HL-60 (cell line): ENCODE results near the gene SMAD4.

Experiments
- DNase-seq, 2 experiments: peaks; one replicate each; pipeline ENCODE4 v3.0.0-alpha.2; 2010 to 2020; ENCODE audit warnings: low read depth in 1 of 2, low spot score in 1 of 2
- H3K27ac ChIP-seq: fragments of 250-450 bp; sonication (Bioruptor Pico); replicated peaks from 2 replicates; pipeline ENCODE4 v1.5.1; 2020; ENCODE audit warnings: mild to moderate bottlenecking, moderate library complexity
- H3K27me3 ChIP-seq: fragments of 250-450 bp; sonication (Bioruptor Pico); 2 replicates; pipeline ENCODE4 v1.5.1; 2021; ENCODE audit warnings: mild to moderate bottlenecking, moderate library complexity; ENCODE audit not compliant: insufficient read depth, poor library complexity, severe bottlenecking
- H3K4me3 ChIP-seq: replicated peaks from 2 replicates; pipeline ENCODE4 v1.5.1; 2011; ENCODE audit warnings: mild to moderate bottlenecking, control low read depth, low read length; ENCODE audit not compliant: insufficient read depth
- CTCF ChIP-seq: IDR thresholded peaks from one replicate; pipeline ENCODE4 v1.5.1; 2011; ENCODE audit warnings: low read length, control low read depth, inconsistent platforms; ENCODE audit not compliant: insufficient read depth
- GABPA ChIP-seq: IDR thresholded peaks from 2 replicates; pipeline ENCODE4 v1.6.1; 2012; ENCODE audit warnings: low read depth
- POLR2AphosphoS5 ChIP-seq: IDR thresholded peaks from 2 replicates; pipeline ENCODE4 v1.6.1; 2012; ENCODE audit warnings: low read depth
- REST ChIP-seq: IDR thresholded peaks from 2 replicates; pipeline ENCODE4 v1.6.1; 2012; ENCODE audit warnings: low read depth; ENCODE audit not compliant: insufficient replicate concordance
- SPI1 ChIP-seq: IDR thresholded peaks from 2 replicates; pipeline ENCODE4 v1.6.1; 2012; ENCODE audit warnings: low read depth, mild to moderate bottlenecking, borderline replicate concordance

Gene SMAD4

DNA sequence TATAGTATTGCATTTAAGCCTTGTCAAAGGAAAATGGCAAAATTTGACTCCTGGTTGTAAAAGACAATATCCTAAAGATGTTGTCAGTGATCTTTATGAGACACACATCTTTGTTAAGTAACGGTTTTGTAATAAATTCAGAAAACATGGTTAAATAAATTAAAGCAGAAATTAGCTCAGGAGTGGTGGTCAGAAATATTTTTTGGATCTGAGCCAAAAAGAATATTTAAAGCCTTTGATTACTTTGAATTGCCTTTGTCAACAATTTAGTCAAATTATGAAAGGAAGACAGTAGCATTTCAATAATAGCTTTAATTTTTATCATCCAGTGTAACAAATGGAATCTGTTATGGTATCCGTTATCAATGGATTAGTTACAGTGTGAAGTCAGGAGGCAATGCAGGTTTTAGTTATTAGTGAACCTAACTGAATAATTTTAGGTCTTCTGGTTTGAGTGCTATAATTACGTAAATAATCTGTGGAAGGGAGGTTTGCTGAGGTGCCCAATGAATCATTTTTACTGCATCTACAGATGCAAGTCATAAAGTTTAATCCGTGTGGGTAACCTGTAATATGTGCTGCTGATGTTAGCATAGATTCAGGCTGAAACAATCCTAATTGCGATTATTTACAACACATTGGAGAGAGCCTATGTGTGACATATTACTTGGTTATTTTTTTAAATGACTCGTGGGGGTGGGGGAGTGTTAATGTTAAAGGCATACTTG is 42.7 kb downstream of the SMAD4 start:
- H3K27me3 ChIP-seq = no peaks in the 10 kb centered on the region
- H3K4me3 ChIP-seq = no peak overlapping the region
- no peak for DNase-seq
- no peak overlapping the region for H3K27ac ChIP-seq
- TF ChIP-seq CTCF = no peak
- TF ChIP-seq SPI1 = no peak
- TF ChIP-seq REST = no peak
- no peak for TF ChIP-seq GABPA
- no peak for TF ChIP-seq POLR2AphosphoS5

DNA sequence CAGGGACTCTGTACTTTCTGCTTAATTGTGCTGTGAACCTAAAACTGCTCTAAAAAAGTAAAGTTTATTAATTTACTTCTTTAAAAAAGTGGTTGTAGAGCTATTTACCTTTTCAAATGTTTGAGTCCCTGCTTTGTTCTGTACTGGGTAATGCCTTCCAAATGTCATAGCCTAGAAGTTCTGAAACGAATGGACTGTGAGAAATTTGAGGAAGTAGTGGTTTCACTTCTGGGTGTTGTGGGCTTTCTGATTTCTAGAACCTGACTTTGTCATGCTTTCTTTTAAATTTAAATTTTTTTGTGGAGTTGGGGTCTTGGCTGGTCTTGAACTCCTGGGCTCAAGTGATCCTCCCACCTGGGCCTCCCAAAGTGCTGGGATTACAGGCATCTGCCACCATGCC is 44.6 kb downstream of the SMAD4 start:
- H3K4me3 ChIP-seq = no peak overlapping the region
- TF ChIP-seq SPI1 (0 out of 2 replicates have a peak, but pooled peaks have one; percentile 6), POLR2AphosphoS5 (no peak), CTCF (no peak)
- H3K27me3 ChIP-seq = no peaks in the 10 kb centered on the region
- DNase-seq = peak in 1 of 2 experiments; percentile 35
- no peak overlapping the region for H3K27ac ChIP-seq

DNA sequence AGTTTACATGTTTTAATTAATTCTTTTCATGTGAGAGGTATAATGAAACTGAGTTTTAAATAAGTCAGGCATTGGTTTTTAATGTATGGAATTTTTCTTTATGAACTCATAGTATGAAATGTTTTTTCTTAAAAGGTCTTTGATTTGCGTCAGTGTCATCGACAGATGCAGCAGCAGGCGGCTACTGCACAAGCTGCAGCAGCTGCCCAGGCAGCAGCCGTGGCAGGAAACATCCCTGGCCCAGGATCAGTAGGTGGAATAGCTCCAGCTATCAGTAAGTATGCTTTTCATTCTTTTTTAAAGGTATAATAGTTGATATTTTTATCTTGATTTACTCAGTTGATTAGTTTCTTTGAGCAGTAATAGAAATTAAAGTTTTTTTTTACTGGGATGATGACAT is 46.5 kb downstream of the SMAD4 start:
- no peak for TF ChIP-seq REST
- no peak for TF ChIP-seq CTCF
- no peak for TF ChIP-seq SPI1
- no peak for TF ChIP-seq GABPA
- no peak for TF ChIP-seq POLR2AphosphoS5
- Histone ChIP-seq H3K27me3 (no peaks in the 10 kb centered on the region), H3K27ac (no peak overlapping the region)

GRCh38 chr18:51077217-51077616 is 47.2 kb downstream of the SMAD4 start:
- no peak for TF ChIP-seq POLR2AphosphoS5
- no peak for TF ChIP-seq REST
- no peak for TF ChIP-seq GABPA
- TF ChIP-seq SPI1 = no peak
- no peak for TF ChIP-seq CTCF
- H3K27ac ChIP-seq = no peak overlapping the region
- no peak for DNase-seq
- H3K4me3 ChIP-seq = no peak overlapping the region
- no peaks in the 10 kb centered on the region for H3K27me3 ChIP-seq

More for the DNA sequence above, 46.5 kb downstream of the SMAD4 start:
- DNase-seq = no peak
- H3K4me3 ChIP-seq = no peak overlapping the region
